Activated gamma-delta T cell treated with Interleukin-2 at 50 U/mL for 16 hours (primary cell): ENCODE results near the gene TNRC6C.
"Not testable (repeated sequence)": the region's sequence is repeated elsewhere in the genome, so short reads cannot be mapped to it uniquely, and the experiment has no call there.

Experiments used
- DNase-seq: peaks from one replicate; pipeline ENCODE4 v3.0.0-alpha.2; 2020

TNRC6C gene

DNA sequence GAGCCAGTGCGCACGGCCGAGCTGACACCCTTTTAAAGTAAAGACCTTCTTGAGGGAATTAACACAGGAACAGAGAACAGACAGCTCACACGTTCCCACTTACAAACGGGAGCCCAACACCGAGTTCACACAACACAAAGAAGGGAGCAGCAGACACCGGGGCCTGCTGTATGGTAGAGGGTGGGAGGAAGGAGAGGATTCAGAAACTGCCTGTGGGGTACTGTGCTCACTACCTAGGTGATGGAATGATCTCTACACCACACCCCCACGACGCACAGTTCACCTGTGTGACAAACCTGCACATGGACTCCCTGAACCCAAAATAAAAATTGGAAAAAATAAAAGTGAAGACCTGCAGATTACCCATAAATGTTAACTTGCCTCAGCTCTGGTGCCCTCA is 137.6 kb downstream of the TNRC6C start:
- no peak for DNase-seq

DNA sequence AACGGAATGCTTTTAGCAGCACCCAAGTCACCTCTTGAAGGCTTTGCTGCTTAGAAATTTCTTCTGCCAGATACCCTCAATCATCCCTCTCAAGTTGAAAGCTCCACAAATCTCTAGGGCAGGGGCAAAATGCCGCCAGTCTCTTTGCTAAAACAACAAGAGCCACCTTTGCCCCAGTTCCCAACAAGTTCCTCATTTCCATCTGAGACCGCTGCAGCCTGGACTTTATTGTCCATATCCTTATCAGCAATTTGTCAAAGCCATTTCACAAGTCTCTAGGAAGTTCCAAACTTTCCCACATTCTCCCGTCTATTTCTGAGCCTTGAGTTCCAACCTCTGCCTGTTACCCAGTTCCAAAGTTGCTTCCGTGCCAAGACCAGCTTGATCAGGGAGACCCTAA is 142.6 kb downstream of the TNRC6C start:
- no peak for DNase-seq

DNA sequence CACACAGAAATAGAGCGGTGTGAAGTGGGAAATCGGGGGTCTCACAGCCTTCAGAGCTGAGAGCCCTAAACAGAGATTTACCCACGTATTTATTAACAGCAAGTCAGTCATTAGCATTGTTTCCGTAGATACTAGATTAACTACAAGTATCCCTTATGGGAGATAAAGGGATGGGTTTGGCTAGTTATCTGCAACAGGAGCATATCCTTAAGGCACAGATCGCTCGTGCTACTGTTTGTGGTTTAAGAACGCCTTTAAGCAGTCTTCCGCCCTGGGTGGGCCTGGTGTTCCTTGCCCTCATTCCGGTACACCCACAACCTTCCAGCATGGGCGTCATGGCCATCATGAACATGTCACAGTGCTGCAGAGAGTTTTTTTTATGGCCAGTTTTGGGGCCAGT is 143.0 kb downstream of the TNRC6C start:
- DNase-seq: no peak

DNA sequence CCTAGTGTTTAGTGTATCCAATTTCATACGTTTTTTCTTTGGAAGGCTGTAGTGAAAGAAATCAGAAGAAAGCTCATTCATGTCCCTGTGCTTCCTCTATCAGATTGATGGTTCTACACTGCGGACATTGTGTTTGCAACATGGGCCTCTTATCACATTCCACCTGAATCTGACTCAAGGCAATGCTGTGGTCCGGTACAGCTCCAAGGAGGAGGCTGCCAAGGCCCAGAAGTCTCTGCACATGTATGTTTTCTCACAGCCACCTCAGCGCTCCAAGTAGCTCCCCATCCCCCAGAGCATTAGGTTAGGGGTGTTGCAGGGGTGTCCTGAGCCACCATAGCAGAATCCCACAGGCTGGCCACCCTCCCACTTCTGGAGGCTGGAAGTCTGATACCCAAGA is 144.8 kb downstream of the TNRC6C start:
- DNase-seq: no peak

DNA sequence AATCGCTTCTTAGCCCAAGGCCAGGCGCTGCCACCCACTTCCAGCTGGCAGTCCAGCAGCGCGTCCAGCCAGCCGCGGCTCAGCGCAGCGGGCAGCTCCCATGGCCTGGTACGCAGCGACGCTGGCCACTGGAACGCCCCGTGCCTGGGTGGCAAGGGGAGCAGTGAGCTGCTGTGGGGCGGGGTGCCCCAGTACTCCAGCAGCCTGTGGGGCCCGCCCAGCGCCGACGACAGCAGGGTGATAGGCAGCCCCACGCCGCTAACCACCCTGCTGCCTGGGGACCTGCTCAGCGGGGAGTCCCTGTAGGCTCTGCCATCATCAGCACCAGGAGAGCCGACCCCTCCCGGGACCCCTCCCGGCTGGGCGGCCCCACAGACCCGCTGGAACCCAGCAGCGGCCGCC is 146.0 kb downstream of the TNRC6C start:
- DNase-seq: no peak

DNA sequence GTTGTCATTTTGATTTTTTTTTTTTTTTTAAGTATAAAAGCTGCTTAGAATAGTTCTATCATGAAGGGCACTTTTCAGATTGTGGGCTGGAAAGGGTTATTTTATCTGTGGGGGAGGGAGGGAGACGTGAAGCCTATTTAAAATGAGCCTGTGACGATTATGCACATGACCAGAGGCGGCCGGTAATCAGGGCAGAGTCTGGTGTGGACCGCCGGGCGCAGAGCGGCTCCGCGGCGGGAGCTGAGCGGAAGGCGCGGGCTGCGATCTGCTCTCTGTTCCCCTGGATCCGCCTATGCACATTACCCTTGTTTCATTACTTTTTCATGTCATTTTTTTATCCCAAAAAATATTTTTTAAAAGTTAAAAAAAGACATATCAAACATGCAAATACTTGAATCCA is 146.6 kb downstream of the TNRC6C start:
- DNase-seq: no peak

DNA sequence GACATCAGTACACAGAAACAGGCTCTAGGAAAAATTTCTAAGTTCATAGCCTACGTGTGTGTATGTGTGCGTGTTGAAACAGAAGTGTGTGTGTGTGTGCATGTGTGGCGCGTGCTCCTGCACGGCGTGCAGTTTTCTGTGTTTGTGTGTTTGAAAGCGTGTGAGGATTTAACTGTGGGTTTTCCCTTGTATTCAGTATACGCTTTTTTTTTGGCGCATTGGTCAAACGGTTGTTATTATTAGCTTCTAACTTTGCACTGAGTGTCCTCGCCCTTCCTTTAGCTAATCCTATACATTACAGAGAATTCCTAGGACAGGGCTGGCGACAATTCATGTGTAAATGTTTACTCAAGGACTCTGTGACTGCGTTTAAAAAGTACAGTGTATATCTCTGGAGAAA is 147.0 kb downstream of the TNRC6C start:
- no peak for DNase-seq

DNA sequence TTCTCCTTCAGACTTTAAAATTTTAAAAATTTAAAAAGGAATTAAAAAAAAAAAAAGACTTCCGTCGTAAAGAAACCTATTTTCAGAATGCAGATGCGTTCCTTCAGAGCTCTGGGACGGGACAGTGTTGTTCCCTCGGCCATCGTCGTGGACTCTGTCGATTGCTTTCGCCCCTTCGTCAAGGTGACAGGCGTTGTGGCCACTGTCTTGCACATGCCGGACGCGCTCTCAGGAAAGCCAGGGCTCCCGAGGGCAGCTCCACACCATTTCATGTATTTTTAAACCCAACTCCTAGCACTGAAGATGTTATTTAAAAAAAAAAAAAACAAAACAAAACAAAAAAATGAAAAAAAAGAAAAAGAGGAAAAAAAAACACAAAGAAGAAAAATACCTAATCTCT is 147.7 kb downstream of the TNRC6C start:
- DNase-seq: no peak

DNA sequence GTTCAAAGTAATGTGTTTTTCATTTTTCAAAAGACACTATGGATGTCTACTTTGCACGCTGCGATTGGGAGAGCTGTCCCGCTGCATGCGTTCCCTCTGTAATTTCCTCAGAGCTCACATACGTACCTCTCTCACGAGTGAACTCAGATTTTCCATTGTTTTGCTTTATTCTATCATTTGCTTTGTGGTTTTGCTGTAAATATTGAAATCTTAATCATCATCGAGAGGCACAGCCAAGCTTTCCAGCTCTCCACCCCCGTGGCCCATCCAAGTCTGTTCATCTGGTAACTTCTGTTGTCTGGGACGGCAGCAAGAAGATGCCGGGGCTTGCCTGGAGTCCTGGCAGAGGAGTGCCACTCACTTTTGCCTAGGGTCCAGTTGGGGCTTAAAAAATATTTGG is 149.0 kb downstream of the TNRC6C start:
- no peak for DNase-seq

DNA sequence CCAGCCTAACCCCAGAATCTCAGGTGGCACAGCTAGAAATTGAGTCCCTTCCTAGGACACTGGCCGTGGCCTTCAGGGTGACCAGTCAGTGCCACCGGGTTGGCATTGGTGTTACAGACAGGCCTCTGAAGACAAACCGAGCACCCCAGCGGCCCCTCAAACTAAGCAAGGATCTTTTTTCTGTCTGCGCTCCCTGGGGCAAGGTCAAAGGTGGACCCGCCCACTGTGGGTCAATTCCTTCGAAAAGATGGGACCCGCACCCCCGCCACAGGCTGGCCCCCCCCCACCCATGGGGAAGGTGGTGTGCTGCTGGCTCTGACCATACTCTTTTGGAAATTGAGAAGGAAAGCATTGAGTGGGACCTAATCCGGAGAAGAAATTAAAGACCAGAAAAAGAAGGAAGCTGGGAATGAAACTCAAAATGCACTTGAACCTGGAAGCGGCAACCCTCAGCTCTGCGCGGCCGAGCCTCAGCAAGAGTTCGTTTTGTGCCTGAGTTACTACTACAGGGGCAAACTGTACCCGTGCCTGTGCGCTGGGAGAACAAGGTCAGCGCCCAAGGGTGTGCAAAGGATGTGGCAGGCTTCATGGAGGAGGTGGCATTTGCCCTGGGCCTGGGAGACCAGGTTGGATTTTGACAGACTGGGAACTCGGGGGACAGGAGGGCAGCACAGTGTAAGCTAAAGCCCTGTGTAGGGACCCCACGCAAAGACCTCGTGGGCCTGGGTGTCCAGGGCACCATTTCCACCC is 149.6 kb downstream of the TNRC6C start:
- no peak for DNase-seq

DNA sequence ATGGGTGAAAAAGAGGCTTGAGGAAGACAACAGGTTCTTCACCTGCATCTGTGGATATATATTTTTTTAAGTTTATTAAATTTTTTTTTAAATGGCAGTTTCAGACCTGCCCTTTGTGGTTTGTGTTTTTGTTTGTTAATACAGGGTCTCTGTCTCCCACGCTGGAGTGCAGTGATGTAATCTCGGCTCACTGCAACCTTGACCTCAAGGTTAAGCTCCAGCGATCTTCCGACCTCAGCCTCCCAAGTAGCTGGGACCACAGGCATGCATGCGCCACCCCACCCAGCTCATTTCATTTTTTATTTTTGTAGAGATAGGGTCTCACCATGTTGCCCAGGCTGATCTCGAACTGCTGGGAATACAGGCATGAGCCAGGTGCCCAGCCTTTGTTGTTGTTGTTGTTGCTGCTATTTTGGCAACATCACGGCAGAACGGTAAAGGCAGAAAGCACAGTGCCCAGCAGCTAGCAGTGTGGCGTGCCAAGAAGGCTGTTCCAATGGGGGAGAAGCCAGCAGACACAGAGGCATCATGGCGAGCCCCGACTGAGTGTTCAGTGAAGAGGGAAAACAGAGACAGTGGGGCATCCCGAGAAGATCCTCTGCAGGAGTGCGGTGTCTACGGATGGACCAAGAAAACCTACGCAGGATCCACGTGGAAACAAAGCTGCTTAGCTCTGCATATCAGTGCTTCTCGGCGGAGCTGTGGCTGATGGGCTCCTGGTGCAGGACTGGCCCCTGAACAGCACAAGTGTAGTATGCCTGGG is 150.4 kb downstream of the TNRC6C start:
- DNase-seq: no peak

DNA sequence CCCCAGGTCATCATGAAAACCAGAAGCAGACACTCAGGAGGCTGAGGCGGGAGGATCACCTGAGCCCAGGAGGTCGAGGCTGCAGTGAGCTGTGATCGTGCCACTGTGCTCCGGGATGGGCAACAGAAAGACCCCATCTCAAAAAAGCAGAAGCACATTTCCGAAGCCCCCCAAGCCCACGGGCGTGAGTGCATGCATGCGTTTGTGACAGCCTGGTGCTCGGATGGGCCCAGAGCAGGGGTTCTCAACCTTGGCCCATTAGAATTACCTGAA is 150.9 kb downstream of the TNRC6C start:
- DNase-seq: no peak

DNA sequence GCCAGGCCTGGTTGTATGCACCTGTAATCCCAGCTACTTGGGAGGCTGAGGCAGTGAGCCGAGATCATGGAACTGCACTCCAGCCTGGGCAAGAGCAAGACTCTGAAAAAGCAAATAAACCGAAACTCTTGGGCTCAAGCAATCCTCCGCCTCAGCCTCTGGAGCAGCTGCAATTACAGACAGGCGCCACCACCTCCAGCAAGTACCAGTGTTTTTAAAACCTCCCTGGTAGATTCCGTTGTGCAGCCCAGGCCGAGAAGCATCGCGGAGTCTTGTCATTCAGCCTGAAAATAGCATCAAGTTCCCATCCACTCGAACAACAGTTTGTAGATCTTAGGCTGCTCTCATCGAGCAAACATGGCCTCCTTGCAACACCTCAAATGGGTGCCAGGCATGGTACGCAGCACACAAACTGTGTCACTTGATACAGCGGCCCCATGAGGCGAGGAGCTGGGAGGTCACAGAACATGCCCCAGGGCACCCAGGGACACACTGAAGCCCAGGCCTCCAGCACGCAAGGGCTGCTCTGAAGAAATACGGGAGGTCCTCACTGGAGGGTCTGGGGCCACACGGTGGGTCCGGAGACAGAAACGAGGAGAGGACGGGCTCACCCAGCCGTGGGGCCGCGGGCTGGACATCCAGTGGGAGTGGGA is 152.0 kb downstream of the TNRC6C start:
- no peak for DNase-seq

DNA sequence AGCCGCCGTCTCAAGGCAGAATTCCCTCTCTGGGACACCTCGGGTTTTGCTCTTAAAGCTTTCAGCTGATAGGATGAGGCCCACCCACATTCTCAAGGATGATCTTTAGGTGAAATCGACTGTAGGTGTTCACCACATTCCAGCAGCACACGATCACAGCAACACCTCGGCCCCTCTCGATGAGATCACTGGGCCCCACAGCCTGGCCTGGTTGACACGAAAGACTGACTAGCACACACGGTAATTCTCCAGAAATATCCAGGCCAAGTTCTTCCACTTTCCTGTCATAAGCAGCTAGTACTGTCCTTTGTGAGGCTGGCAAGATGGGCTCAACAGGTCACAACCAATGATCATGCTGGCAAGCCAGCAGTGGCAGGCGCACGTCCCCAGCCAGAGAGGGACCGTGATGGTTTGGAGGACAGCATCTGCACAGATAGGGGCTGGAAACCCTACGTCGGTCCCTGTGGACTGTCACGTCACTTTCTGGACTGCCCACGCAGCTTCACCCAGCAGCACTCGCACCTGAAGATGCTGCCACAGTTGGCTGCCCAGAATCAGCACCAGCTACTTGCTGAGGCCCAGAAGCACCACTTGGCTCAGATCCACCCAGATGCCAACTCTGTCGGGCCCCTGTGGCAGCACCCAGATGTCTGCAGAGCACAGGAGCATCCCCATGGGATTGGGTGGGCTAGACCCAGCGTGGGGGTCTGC is 152.7 kb downstream of the TNRC6C start:
- no peak for DNase-seq

DNA sequence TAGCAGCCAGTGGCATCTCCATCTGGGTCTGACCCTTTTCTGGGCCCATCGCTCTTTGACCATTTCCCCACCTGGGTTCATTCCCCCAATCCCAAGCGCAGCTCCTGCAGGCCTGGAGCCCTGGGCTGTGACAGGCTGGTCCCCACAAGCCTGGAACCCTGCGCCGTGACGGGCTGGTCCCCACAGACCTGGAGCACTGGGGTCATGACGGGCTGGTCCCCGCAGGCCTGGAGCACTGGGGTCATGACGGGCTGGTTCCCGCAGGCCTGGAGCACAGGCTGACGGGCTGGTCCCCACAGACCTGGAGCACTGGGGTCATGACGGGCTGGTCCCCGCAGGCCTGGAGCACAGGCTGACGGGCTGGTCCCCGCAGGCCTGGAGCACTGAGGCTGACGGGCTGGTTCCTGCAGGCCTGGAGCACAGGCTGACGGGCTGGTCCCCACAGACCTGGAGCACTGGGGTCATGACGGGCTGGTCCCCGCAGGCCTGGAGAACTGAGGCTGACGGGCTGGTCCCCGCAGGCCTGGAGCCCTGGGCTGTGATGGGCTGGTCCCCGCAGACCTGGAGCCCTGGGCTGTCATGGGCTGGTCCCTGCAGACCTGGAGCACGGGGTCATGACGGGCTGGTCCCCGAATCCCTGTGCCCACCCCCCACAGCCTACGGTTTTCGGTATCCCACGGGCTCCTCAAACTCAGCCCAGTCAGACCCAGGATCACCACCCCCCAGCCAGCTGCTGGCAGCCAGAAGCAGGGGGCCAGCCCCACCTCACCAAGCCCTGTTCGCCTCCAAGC is 153.4 kb downstream of the TNRC6C start:
- DNase-seq: no peak

DNA sequence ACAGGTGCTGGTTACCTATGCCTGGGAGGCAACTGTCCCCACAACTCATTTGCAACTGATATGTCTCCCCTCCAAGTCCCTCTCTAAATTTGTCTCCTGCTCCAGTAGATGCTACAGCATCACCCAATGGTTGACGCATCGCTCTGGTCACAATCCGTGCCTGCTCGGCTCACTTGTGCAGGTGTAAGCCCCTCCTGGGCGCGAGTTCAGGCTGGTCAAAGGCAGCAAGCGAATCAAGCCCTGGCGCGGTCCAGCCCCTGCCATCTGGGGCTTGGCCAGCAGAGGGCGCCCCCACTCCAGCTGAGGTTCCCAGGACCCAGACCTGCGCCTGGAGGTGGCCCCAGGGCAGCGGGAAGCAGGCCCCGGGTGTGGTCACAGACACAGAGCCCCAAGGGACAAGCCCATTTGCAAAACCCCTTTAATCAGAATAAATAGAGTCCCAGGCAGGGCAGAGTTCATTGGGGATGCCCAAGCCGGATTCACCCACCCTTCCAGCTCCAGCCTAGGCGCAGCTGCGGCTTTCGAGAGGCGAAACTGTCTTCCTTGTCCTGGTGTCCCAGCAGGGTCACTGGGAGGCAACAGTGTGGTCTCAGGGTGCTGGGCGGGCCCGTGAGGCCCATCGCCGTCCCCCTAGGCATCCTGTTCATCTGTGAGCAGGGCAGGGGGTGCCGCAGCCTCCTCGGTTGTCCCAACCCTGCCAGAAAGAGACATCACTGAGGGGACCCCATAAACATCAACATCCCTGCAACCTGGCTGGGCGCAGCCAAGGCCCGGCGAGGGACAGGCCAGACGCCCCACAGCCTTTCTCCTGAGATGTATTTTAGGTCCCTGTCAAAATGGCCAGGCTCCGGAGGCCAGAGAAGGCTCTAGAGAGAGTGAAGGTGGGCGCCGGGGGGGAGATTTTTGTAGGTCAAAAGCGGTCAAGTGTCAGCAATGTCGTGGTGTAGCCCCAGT is 154.3 kb downstream of the TNRC6C start:
- peak; percentile 81 for DNase-seq

DNA sequence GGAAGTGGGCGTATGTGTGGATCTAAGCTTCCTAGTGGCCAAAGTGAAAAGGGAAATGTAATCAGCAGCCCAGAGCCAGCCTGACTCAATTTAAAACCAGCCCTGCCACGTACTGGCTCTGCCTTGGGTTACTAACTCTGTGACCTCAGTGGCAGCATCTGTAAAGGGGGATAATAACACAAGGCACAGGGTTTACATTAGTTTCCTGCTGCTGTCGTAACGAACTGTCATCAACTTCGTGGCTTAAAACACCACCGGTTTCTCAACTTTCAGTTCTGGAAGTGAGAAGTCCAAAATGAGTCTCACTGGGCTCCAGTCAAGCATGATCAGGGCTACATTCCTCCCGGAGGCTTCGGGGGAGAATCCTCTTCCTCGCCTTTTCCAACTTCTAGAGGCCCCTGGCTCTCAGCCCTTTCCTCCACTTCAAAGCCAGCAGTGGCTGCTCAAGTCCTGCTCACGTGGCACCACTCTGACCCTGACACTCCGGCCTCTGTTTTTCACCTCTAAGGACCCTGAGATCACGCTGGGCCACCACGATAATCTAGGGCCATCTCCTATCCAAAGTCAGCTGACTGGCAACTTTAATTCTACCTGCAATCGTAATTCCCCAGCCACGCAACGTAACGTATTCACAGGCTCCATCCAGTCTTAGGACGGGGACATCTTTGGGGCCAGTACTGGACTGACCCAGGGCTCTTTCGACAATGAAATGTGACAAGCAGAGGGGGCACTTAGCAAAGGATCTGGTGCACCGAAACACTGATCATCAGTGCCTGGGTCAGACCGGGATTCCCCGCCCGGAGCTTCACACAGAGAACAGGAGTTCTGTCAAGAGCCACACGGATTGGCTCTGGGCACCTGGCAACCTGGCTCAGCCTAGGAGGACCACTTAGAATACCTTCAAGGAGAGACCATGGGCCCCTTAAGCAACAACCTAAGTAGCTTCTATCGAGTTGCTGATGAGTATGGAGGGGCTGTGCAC is 155.6 kb downstream of the TNRC6C start:
- no peak for DNase-seq

DNA sequence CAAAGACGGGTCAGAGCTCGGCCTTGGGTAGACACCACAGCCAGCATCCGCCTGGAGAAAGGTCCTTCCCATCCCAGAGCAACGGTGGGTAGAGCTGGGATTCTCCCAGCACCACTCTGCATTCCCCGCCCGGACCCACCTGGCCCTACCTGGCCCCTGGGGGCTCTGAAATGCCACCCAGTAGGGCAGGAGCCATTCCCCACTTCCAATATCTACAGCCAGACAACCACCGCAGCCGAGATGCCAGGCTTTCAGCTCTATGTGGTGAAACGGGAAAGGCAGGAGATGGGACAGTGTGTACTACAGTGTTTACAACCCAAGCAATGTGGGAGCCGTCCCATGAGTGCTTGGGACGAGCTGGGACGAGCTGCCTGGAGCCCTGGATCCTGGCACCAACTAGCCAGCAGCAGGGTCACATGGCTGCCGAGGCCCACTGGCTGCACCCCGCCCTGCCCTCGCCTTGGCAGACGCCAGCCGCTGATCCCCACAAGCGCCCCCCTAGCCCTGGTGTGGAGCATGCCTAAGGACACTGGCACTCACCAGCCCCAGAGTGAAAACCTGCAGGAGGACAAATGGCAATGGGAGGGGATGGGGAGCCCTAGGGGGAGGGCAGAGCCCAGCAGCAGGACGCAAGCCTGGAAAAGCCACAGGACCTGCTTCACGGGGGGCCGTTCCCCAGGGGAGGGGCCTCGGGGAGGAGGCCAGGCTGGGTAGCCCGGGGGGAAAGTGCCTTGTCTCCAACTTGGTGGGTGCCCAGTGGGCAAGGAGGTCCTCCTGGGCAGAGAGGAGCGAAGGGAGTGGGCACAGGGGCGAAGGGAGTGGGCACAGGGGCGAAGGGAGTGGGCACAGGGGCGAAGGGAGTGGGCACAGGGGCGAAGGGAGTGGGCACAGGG is 156.6 kb downstream of the TNRC6C start:
- DNase-seq: no peak

DNA sequence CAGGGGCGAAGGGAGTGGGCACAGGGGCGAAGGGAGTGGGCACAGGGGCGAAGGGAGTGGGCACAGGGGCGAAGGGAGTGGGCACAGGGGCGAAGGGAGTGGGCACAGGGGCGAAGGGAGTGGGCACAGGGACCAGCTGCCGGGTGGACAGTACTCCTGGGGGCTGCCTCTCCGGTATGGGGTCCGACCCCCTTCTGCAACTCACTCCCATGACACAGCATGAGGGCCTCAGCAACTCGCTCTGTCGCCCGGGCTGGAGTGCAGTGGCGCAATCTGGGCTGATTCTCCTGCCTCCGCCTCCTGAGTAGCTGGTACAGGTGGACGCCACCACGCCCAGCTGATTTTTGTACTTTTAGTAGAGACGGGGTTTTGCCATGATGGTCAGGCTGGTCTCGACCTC is 157.3 kb downstream of the TNRC6C start:
- not testable (repeated sequence) for DNase-seq
